GM18505 (cell line): ENCODE data around the gene MYL11.

Experiments used
- ATAC-seq: cut with Tn5 transposase; IDR thresholded peaks from one replicate; pipeline ENCODE4 v1.9.1; 2021; ENCODE audit not compliant: unreplicated experiment
- POLR2A ChIP-seq: IDR thresholded peaks from 4 replicates; pipeline ENCODE4 v1.6.1; 2011; ENCODE audit warnings: borderline replicate concordance; ENCODE audit not compliant: insufficient read depth, insufficient read length; ENCODE audit errors: extremely low read depth

The MYL11 gene

GRCh38 chr16:30399435-30400186, 25.0 kb downstream of the MYL11 start:
- no peak for TF ChIP-seq POLR2A
- no peak for ATAC-seq

- no peak for TF ChIP-seq POLR2A
- ATAC-seq = no peak
Observed at GRCh38 chr16:30401768-30402425, 27.3 kb downstream of the MYL11 start.

- no peak for TF ChIP-seq POLR2A
- ATAC-seq = no peak
Observed at GRCh38 chr16:30406795-30407101, 32.1 kb downstream of the MYL11 start.

- peak; percentile 73 for TF ChIP-seq POLR2A
- peak; percentile 80 for ATAC-seq
Observed at GRCh38 chr16:30407102-30407803, 32.7 kb downstream of the MYL11 start, which contains the start of gene ZNF771. Gene ZNF771, plus strand, starts transcription at chr16:30407606. Its CDS starts 448 bp downstream, at chr16:30408054.

GRCh38 chr16:30407804-30408534, 33.4 kb downstream of the MYL11 start:
- no peak for TF ChIP-seq POLR2A
- no peak for ATAC-seq

GRCh38 chr16:30409125-30410060, 34.8 kb downstream of the MYL11 start:
- no peak for TF ChIP-seq POLR2A
- no peak for ATAC-seq

GRCh38 chr16:30413112-30413806, 38.7 kb downstream of the MYL11 start:
- no peak for ATAC-seq
- no peak for TF ChIP-seq POLR2A

- ATAC-seq = no peak
- TF ChIP-seq POLR2A = no peak
Observed at GRCh38 chr16:30414159-30414558, 39.6 kb downstream of the MYL11 start.

- no peak for ATAC-seq
Observed at GRCh38 chr16:30416047-30416603, 41.5 kb downstream of the MYL11 start.

GRCh38 chr16:30416624-30417528, 42.3 kb downstream of the MYL11 start:
- TF ChIP-seq POLR2A = no peak

More at GRCh38 chr16:30416047-30416603, 41.5 kb downstream of the MYL11 start:
- TF ChIP-seq POLR2A = no peak

More at GRCh38 chr16:30416624-30417528, 42.3 kb downstream of the MYL11 start:
- ATAC-seq = no peak
